ENCODE results near the gene INSIG1. TPM values are rescaled to one million over a fixed set of nuclear protein-coding genes. Genes with fewer than 3 reads are reported as not detected.

INSIG1 gene
- total RNA-seq, 1 experiment from 2014 or later = 54.7 TPM

DNA sequence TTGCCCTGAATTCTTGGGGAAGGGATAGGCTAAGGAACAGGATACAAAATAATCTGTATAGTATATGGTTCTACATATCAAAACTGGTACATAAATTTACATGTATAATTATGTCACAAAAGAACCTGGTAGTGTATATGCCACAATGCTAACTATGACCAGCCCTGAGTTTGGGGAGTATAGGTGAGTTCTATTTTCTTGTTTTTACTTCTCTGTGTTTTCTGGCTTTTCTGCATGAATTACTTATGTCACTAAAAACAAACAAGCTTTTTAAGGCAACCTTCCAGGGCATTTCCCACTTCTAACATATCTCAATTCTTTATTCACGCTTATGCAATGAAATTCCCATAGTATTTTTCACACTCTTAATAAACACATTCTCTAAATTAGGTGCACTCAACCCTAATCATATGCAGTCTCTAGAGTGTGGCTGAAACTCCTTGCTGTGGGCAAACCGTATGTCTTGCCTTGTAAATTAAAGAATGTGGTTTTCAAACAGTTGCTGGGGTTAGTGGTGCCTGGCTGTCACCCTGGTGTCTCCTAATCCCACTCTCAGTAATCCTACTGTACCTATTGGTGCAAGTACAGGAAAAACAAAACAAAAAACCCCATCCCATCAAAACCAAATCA is 14.0 kb upstream of the INSIG1 start (continued):
- TF ChIP-seq YY1 (IDR thresholded peaks at IDR 0.05; ENCODE audit: extremely low read depth, insufficient replicate concordance, low read depth, low read length) = no peak
- TF ChIP-seq SIN3A (IDR thresholded peaks at IDR 0.05; ENCODE audit: low read depth) = no peak
- no peak for TF ChIP-seq CTCF (IDR thresholded peaks at IDR 0.05 in 2 of 3, conservative IDR thresholded peaks at IDR 0.05 in 1 of 3; ENCODE audit: borderline replicate concordance in 1 of 3, insufficient read depth in 1 of 3, low read depth in 2 of 3, low read length in 2 of 3)
- TF ChIP-seq CBX3 (IDR thresholded peaks at IDR 0.05; ENCODE audit: low read depth) = no peak
- TF ChIP-seq SP1 (IDR thresholded peaks at IDR 0.05; ENCODE audit: low read depth) = no peak
- TF ChIP-seq EZH2phosphoT487 (IDR thresholded peaks at IDR 0.05; ENCODE audit: borderline replicate concordance) = no peak
- no peak for TF ChIP-seq JUND (IDR thresholded peaks at IDR 0.05)
- TF ChIP-seq POLR2A (IDR thresholded peaks at IDR 0.05; ENCODE audit: borderline replicate concordance, extremely low read depth, insufficient read depth, insufficient read length) = no peak
- TF ChIP-seq, protein P1, sequence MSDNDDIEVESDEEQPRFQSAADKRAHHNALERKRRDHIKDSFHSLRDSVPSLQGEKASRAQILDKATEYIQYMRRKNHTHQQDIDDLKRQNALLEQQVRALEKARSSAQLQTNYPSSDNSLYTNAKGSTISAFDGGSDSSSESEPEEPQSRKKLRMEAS (IDR thresholded peaks at IDR 0.05) = no peak
- TF ChIP-seq EGR1 (IDR thresholded peaks at IDR 0.05; ENCODE audit: low read depth) = no peak
- TF ChIP-seq ZFX (IDR thresholded peaks at IDR 0.05) = no peak
- TF ChIP-seq SRF (IDR thresholded peaks at IDR 0.05; ENCODE audit: low read depth) = no peak
- no peak for TF ChIP-seq TCF7L2 (IDR thresholded peaks at IDR 0.05; ENCODE audit: borderline replicate concordance, extremely low read depth, insufficient read depth, insufficient read length)

Data from HCT116 (cell line).